ENCODE measurements around the gene TRPC5OS.

DNA sequence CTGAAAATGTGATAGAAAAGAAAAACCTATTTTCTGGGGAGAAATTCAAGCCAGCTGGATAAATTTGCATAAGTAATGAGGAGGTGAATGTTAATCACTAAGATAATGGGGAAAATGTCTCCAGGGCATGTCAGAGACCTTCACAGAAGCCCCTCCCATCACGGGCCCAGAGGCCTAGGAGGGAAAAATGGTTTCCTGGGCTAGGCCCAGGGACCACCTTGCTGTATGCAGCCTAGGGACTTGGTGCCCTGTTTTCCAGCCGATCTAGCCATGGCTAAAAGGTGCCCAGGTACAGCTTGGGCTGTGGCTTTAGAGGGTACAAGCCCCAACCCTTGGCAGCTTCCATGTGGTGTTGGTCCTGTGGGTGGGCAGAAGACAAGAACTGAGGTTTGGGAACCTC is 46.6 kb upstream of the TRPC5OS start:
- TF ChIP-seq, protein P1, sequence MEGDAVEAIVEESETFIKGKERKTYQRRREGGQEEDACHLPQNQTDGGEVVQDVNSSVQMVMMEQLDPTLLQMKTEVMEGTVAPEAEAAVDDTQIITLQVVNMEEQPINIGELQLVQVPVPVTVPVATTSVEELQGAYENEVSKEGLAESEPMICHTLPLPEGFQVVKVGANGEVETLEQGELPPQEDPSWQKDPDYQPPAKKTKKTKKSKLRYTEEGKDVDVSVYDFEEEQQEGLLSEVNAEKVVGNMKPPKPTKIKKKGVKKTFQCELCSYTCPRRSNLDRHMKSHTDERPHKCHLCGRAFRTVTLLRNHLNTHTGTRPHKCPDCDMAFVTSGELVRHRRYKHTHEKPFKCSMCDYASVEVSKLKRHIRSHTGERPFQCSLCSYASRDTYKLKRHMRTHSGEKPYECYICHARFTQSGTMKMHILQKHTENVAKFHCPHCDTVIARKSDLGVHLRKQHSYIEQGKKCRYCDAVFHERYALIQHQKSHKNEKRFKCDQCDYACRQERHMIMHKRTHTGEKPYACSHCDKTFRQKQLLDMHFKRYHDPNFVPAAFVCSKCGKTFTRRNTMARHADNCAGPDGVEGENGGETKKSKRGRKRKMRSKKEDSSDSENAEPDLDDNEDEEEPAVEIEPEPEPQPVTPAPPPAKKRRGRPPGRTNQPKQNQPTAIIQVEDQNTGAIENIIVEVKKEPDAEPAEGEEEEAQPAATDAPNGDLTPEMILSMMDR (IDR thresholded peaks at IDR 0.05), result no peak
- no peak for TF ChIP-seq POLR2A (IDR thresholded peaks at IDR 0.05)
